Osteoblast (primary cell): ENCODE measurements around the gene DPP7. TPM values are rescaled to one million over a fixed set of nuclear protein-coding genes. Genes with fewer than 3 reads are reported as not detected.

ENCODE experiments used
- DNase-seq: peaks from one replicate; pipeline ENCODE4 v3.0.0; 2011; ENCODE audit warnings: low spot score, mixed read lengths; ENCODE audit not compliant: insufficient read length; ENCODE audit errors: missing footprints
- H2AFZ ChIP-seq: 2 replicates; pipeline ENCODE4 v1.6.0; 2011; ENCODE audit warnings: mild to moderate bottlenecking, low read length
- H3K27ac ChIP-seq: 2 replicates; pipeline ENCODE4 v1.5.1; 2011; ENCODE audit warnings: mild to moderate bottlenecking, low read depth, low read length, moderate library complexity
- H3K27me3 ChIP-seq: 2 replicates; pipeline ENCODE4 v1.6.0; 2012; ENCODE audit warnings: mild to moderate bottlenecking, control low read depth, inconsistent platforms, low read length, moderate library complexity; ENCODE audit not compliant: insufficient read depth
- H3K36me3 ChIP-seq: 2 replicates; pipeline ENCODE4 v1.5.1; 2011; ENCODE audit warnings: mild to moderate bottlenecking, low read length, control low read depth, moderate library complexity; ENCODE audit not compliant: insufficient read depth
- H3K4me1 ChIP-seq: 2 replicates; pipeline ENCODE4 v1.5.1; 2011; ENCODE audit warnings: mild to moderate bottlenecking, low read length, control low read depth, moderate library complexity; ENCODE audit not compliant: insufficient read depth
- H3K4me2 ChIP-seq: 2 replicates; pipeline ENCODE4 v1.6.0; 2011; ENCODE audit warnings: mild to moderate bottlenecking, low read length; ENCODE audit not compliant: insufficient read depth
- H3K4me3 ChIP-seq: fragments of 200-600 bp; sonication (generic); 3 replicates; pipeline ENCODE4 v1.5.1; 2012; ENCODE audit warnings: mild to moderate bottlenecking, low read length, inconsistent platforms; ENCODE audit not compliant: insufficient read depth
- H3K79me2 ChIP-seq: 2 replicates; pipeline ENCODE4 v1.6.0; 2012; ENCODE audit warnings: mild to moderate bottlenecking, low read length, control low read depth, inconsistent platforms; ENCODE audit not compliant: insufficient read depth
- H3K9me3 ChIP-seq: 2 replicates; pipeline ENCODE4 v1.5.1; 2011; ENCODE audit warnings: low read depth, low read length, control low read depth
- H4K20me1 ChIP-seq: 2 replicates; pipeline ENCODE4 v1.6.0; 2012; ENCODE audit warnings: mild to moderate bottlenecking, low read length, control low read depth; ENCODE audit not compliant: insufficient read depth
- CTCF ChIP-seq: IDR thresholded peaks from 2 replicates; pipeline ENCODE4 v1.5.1; 2011; ENCODE audit warnings: mild to moderate bottlenecking, low read depth, low read length, moderate library complexity; ENCODE audit errors: extremely low read depth
- total RNA-seq: library from RNA; depleted of rRNA; stranded (reverse); fragments of >200 nt; gene quantifications from 2 replicates; pipeline ENCODE4 v1.2.3, GENCODE V29; 2012

The DPP7 gene
- total RNA-seq, 1 donor: 74.6 TPM

GRCh38 chr9:137140151-137141012 lies 25.8 kb upstream of the DPP7 start:
- Histone ChIP-seq H3K4me1 (no peaks in the 10 kb centered on the region), H3K9me3 (no peaks in the 10 kb centered on the region), H3K4me3 (no peak overlapping the region), H3K36me3 (no peaks in the 10 kb centered on the region), H3K27me3 (peaks cover 48% of the 10 kb centered on the region), H3K27ac (no peak overlapping the region), H3K4me2 (no peak overlapping the region), H2AFZ (no peak overlapping the region), H3K79me2 (no peaks in the 10 kb centered on the region), H4K20me1 (no peaks in the 10 kb centered on the region)
- peak; percentile 91 for DNase-seq
- TF ChIP-seq CTCF: no peak

- H2AFZ ChIP-seq: no peak overlapping the region
- H3K36me3 ChIP-seq: no peaks in the 10 kb centered on the region
- H3K79me2 ChIP-seq: no peaks in the 10 kb centered on the region
- peaks cover 48% of the 10 kb centered on the region for H3K27me3 ChIP-seq
- H3K4me3 ChIP-seq: no peak overlapping the region
- no peaks in the 10 kb centered on the region for H3K4me1 ChIP-seq
- DNase-seq: peak; percentile 77
- no peaks in the 10 kb centered on the region for H4K20me1 ChIP-seq
- no peak for TF ChIP-seq CTCF
- H3K27ac ChIP-seq: no peak overlapping the region
- no peaks in the 10 kb centered on the region for H3K9me3 ChIP-seq
- H3K4me2 ChIP-seq: no peak overlapping the region
Observed at GRCh38 chr9:137139468-137140150, 25.1 kb upstream of the DPP7 start.

- Histone ChIP-seq H3K27me3 (peaks cover 48% of the 10 kb centered on the region), H2AFZ (no peak within 1 kb of the TSS), H3K79me2 (no peaks in the 10 kb centered on the region), H3K4me1 (no peaks in the 10 kb centered on the region), H3K9me3 (no peaks in the 10 kb centered on the region), H3K4me2 (no peak within 1 kb of the TSS), H3K27ac (no peak within 1 kb of the TSS), H4K20me1 (no peaks in the 10 kb centered on the region), H3K4me3 (no peak within 1 kb of the TSS), H3K36me3 (no peaks in the 10 kb centered on the region)
- DNase-seq: peak; percentile 95
- TF ChIP-seq CTCF: no peak
Observed at GRCh38 chr9:137138722-137139467, 24.4 kb upstream of the DPP7 start, which contains the start of gene GRIN1. GRIN1 (plus strand) TSS chr9:137139154; CDS start chr9:137139487, 333 bp downstream.
